HL-60 (cell line): Measurements from ENCODE around the gene VPS18.

Source experiments
- CTCF ChIP-seq: IDR thresholded peaks from one replicate; pipeline ENCODE4 v1.5.1; 2011; ENCODE audit warnings: low read length, control low read depth, inconsistent platforms; ENCODE audit not compliant: insufficient read depth
- REST ChIP-seq: IDR thresholded peaks from 2 replicates; pipeline ENCODE4 v1.6.1; 2012; ENCODE audit warnings: low read depth; ENCODE audit not compliant: insufficient replicate concordance

- TF ChIP-seq CTCF: no peak
- no peak for TF ChIP-seq REST
These were observed 54.6 kb downstream of the VPS18 start for GRCh38 chr15:40948706-40949473.
